HCEC 1CT (cell line): ENCODE results near the gene PIK3R6.
"Not testable (repeated sequence)": the region's sequence is repeated elsewhere in the genome, so short reads cannot be mapped to it uniquely, and the experiment has no call there.

Experiments
- DNase-seq: peaks from one replicate; pipeline ENCODE4 v3.0.0-alpha.2; 2017

PIK3R6 gene

GRCh38 chr17:8821446-8822105 lies 45.9 kb downstream of the PIK3R6 start:
- DNase-seq: no peak

- no peak for DNase-seq
Measured at GRCh38 chr17:8820311-8821010, 47.0 kb downstream of the PIK3R6 start.

GRCh38 chr17:8818654-8819330 lies 48.7 kb downstream of the PIK3R6 start:
- DNase-seq: no peak

DNA sequence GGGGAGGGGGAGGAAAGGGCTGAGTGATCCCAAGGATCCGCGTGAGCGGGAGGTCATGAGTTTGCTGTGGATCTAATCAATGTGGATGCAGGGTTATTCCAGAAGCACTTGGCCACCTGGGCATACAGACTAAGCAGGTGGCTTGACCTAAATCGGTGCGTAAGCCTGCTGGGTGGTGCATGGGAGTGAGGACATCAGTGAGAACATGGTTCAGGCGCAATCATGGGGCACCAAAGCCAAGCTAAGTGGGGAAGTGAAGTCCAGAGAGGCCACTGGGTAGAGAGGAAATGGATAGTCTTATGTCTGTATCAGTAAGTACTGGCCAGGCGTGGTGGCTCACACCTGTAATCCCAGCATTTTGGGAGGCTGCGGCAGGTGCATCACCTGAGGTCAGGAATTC lies 49.4 kb downstream of the PIK3R6 start:
- DNase-seq: no peak

- DNase-seq: no peak
Measured at GRCh38 chr17:8806926-8807550, 60.4 kb downstream of the PIK3R6 start.

GRCh38 chr17:8806253-8806925 lies 61.1 kb downstream of the PIK3R6 start:
- no peak for DNase-seq

DNA sequence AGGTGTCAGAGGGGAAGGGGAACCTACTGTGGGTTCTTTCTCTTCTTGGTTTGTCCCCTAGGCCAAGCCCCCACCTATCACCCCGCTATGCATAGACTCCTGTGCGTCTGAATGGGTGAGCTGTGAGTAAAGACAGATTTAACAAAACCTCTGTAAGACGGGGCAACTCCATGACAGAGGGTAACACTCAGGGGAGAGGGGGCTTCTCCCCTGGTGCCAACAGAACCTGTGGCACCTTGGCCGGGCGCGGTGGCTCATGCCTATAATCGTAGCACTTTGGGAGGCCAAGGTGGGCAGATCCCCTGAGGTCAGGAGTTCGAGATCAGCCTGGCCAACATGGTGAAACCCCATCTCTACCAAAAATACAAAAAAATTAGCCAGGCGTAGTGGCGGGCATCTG lies 62.1 kb downstream of the PIK3R6 start:
- DNase-seq: not testable (repeated sequence)

DNA sequence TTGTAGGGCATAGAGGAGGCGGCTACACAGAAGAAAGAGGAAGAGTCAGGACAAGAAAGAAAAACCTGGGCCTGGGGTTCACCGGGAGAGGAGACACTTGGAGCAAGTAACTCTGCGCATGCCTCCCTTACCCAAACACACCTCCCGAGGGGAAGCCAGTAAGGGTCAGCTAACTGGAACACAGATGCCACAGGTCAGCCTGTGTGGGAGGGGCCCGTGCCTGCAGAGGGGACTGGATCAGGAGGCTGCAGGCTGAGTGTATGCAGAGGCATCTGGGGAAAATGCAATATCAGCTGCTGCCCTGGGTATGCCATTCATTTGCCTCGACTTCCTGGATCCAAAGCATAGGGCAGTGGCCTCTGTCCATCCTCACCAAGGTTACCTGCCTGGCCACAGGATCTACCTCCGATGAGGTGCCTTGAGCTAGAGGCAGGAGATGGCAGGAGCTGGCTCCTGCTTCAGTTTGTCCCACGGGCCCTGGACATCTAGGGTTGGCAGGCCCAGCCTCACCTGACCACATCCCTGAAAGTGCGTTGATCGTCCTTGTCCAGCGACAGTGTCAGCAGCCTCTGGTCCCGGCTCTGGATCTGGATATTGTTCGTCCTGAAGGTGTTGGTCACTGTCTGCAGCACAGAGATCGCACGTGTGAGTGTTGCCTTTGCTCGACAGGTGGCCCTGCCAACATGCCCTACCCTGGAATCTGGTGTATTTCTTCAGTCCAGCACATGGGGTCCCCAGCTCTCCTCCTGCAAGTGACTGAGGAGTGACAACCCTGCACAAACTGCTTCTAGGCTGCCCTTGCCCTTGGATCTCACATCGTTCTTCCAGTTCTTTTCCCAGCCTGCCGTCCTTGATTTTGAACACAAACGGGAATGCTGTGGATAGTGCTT lies 63.7 kb downstream of the PIK3R6 start:
- no peak for DNase-seq

DNA sequence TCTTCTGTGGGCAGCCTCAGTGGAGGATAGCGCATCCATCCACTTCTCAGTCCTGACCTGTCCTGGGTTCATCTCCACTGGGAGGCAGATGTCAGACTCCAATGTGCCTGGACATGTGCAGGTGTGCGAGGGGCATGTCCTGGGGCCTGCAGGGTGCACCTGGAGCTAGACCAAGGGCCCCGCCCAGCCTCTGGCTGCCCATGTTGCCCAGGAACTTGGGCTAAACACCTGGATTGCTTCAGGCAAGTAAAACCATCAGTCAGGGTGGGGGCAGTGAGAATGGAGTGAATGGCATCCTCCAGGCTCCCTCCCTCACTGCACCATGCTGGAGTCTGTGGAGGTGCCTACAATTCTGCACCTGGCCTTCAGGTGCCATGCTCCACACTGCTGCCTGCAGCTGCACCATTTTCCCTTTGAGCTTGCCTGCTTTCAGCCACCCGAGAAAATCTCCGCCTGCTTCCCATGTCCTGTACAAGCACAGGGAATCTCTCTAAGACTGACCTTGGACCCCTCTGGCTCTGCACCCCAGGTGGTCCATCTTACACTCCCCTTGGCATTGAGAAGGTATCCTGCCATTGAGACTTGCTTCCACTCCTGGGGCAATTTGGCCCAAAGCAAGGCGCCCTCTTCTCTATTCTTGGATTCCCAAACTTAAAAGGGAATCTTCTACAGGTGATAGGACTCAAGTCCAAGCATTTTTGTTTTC lies 66.2 kb downstream of the PIK3R6 start:
- DNase-seq: no peak

DNA sequence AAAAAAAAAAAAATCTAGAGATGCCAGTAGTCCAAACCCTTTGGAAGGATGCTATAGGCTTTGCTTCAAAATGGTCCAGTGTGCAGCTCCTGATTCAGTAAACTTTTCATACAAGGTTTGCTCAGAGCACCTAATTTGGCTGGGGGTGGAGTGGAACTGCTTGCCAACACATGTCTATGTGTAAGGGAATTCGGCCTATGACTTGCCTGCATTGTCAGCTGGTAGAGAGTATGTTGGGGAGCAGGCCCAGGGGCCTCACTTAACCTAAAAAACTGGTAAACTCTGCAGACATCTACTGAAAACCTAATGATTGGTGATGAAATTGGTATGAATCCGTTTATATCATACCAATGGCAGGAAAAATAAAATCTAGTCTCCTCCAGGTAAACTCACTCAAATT lies 66.8 kb downstream of the PIK3R6 start:
- no peak for DNase-seq

DNA sequence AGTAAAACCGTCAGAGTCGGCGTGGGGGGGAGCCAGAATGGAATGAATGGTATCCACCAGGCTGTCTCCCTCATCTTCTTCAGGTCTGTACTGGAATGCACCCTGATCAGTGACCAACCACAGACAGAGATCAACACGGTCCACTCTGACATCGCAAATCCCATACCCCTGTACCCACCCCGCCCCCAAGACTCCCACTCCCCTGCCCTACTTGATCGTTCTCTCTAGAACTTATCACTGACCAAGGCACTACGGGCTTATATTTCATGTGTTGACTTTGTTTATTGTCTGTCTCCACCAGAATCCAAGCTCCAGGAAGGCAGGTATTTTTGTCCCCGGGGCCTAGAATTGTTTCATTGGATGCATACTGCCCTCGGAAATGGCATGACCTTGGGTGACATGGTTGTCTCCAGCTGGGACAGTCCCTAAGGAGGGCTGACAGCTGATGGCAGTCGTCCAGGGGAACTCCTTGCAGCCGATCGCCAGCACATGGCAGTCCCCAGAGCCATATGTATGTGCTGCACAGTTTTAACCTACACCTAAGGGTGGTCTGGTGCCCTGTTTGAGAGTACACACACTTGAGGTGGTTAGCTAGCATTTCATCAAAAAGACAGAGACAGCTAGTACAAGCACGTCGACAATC lies 67.8 kb downstream of the PIK3R6 start:
- no peak for DNase-seq

DNA sequence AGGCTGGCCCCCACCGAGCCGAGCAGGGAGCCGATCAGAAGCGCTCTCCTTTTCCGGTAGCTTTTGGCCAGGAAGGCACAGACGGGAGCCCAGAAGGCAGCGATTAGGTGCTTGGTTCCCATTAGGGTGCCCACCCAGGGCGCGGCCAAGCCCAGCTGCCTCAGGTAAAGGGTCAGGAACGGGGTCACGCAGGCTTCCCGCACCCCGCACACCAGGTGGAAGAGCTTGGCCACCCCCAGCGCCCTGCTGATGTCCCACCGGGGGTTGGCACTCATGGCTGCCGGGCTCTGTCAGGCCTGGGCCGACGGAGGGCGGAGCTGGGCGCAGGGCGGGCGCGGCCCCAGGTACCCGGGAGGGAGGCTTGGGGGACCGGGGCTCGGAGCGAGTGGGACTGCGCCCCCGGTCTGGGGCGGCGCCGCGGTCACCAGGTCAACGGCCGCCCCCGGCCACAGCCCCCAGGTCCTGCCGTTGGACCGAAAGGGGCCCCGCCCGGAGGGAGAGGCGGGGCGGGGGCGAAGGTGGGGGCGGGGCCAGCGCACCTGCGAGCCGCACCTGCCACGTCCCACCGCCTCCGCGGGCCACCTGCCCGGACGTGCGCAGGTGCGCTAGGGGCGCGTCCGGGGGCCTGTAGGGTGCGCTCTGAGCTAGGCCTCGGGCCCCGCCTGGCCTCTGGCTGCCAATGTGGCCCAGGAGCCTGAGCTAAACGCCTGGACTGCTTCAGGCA lies 68.5 kb downstream of the PIK3R6 start, which contains the start of gene MFSD6L:
TSS of gene MFSD6L (minus strand) at position 520 of the 724 bp plus-strand sequence. CDS start at position 275, 245 bp downstream.
- DNase-seq: no peak

DNA sequence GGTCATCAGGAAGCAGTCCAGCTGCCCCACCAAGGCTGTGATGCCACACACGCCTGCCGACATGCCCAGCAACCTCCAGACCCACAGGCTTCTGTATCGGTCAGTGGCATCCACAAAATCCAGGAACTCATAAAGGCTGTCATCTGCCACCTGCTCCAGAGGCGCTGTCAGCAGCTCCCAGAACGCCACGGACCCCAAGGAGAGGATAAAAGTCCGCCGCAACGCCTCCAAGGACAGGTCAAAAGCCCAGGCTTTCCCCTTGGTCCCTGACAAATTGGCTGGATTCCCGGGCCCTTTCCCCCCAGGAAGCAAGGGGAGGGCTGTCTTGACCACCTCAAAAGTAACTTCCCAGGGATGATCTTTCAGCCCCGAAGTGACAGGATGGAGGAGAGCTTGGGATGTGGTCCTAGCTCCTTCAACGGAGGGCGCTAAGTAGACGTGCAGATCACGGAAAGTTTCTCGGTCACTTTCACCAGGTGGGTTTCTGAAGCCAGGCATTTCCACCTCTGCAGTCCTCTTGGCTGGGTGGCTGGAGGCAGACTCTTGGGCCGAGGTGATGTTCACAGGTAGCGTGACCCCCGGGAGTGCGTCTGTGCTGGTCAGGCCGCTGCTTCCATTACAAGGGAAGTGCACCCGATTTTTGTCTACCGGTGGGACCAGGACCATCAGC lies 69.2 kb downstream of the PIK3R6 start:
- no peak for DNase-seq

GRCh38 chr17:8797621-8798175 lies 69.8 kb downstream of the PIK3R6 start:
- no peak for DNase-seq

GRCh38 chr17:8794636-8795035 lies 72.8 kb downstream of the PIK3R6 start:
- no peak for DNase-seq

DNA sequence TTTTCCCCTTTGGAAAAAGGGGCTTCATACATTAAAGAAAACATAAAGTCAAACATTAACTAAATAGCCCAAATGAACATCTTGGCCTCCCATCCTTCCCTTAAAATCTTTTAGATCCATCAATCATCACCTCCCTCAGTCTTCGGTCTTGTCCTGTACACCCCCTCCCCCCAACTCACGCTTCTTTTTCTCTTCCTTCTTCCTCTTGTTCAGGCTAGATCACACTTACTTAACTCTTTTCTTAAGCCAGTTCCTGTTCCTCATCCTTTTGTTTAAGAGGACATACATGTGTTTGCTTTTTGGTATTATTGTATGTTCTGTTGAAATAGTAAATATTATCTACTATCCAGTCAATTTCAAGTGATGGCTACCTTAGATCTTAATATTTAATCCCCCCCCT lies 73.8 kb downstream of the PIK3R6 start:
- no peak for DNase-seq

- no peak for DNase-seq
Measured at GRCh38 chr17:8792646-8793045, 74.8 kb downstream of the PIK3R6 start.

GRCh38 chr17:8791910-8792270 lies 75.6 kb downstream of the PIK3R6 start:
- DNase-seq: peak; percentile 22

GRCh38 chr17:8791248-8791909 lies 76.1 kb downstream of the PIK3R6 start:
- DNase-seq: no peak
